22Rv1 (cell line): ENCODE measurements around the gene METTL13.

Source experiments
- CTCF ChIP-seq: fragments of 450-650 bp; IDR thresholded peaks from 2 replicates; pipeline ENCODE4 v1.5.1; 2017; ENCODE audit warnings: mild to moderate bottlenecking
- ZFX ChIP-seq: fragments of 450-650 bp; IDR thresholded peaks from 2 replicates; pipeline ENCODE4 v1.6.1; 2017; ENCODE audit warnings: antibody characterized with exemption, borderline replicate concordance

DNA sequence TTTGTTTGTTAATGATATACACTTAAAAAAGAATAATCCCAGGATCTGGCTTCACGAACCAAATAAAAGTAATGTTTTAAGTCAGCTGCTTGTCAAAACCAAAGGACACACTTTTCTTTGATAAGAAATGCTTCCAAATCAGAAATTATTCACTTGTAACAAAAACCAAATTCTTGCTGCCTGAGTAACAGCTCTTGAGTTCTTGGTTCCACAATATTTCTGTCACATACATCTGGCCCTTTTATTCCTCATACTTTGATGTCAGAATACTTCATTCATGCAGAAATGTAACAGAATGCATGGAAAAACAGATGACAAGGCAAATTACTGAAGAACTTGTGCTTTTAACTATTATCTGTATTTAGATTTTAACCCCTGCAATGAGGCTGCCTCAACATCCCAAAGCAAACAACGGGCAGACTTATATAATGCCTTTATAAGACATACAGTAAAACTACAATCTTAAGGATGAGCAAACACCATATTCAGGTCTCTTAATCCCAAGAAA is 41.0 kb upstream of the METTL13 start:
- no peak for TF ChIP-seq CTCF
- no peak for TF ChIP-seq ZFX
